ENCODE data around the gene ECEL1.
A peak's percentile ranks its signal among the peaks of the same experiment; 100 is the strongest.
"Not testable (repeated sequence)": the region's sequence is repeated elsewhere in the genome, so short reads cannot be mapped to it uniquely, and the experiment has no call there.

The ECEL1 gene, protein sequence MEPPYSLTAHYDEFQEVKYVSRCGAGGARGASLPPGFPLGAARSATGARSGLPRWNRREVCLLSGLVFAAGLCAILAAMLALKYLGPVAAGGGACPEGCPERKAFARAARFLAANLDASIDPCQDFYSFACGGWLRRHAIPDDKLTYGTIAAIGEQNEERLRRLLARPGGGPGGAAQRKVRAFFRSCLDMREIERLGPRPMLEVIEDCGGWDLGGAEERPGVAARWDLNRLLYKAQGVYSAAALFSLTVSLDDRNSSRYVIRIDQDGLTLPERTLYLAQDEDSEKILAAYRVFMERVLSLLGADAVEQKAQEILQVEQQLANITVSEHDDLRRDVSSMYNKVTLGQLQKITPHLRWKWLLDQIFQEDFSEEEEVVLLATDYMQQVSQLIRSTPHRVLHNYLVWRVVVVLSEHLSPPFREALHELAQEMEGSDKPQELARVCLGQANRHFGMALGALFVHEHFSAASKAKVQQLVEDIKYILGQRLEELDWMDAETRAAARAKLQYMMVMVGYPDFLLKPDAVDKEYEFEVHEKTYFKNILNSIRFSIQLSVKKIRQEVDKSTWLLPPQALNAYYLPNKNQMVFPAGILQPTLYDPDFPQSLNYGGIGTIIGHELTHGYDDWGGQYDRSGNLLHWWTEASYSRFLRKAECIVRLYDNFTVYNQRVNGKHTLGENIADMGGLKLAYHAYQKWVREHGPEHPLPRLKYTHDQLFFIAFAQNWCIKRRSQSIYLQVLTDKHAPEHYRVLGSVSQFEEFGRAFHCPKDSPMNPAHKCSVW

GRCh38 chr2:232487385-232488096 lies at the start of gene ECEL1:
ECEL1 (minus strand) TSS chr2:232487834; CDS start chr2:232486653, 1,181 bp downstream.
- no peak for DNase-seq

GRCh38 chr2:232537079-232537478 lies 49.4 kb upstream of the ECEL1 start:
- no peak for DNase-seq

- DNase-seq: no peak
Measured at GRCh38 chr2:232535761-232536530, 48.3 kb upstream of the ECEL1 start.

DNA sequence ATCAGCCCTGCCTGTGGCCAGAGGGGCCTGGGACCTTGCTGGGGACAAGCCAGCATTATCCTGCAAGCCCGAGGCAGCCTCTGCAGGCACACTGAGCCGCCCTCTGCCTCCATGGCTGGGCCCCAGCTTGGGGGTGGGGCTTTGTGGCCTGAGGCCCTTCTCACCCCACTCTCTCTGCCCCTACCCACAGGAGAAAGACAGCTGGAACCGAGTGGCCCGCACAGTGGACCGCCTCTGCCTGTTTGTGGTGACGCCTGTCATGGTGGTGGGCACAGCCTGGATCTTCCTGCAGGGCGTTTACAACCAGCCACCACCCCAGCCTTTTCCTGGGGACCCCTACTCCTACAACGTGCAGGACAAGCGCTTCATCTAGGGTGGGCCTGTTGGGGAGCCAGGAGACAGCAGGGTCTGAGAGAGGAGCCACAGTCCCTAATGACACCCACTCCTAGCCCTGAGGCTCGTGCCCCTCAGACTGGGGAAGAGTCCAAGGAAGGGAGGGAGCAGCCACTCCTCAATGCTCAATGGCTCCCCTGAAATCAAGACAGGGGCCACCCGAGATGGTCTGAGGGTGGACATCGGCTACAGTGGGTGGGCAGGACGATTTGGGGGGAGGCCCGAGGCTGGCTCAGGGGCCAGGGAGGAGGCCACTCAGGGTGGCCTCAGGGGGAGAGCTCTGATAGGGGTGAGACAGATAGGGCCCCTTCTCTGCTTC lies 47.5 kb upstream of the ECEL1 start:
- DNase-seq: no peak

DNA sequence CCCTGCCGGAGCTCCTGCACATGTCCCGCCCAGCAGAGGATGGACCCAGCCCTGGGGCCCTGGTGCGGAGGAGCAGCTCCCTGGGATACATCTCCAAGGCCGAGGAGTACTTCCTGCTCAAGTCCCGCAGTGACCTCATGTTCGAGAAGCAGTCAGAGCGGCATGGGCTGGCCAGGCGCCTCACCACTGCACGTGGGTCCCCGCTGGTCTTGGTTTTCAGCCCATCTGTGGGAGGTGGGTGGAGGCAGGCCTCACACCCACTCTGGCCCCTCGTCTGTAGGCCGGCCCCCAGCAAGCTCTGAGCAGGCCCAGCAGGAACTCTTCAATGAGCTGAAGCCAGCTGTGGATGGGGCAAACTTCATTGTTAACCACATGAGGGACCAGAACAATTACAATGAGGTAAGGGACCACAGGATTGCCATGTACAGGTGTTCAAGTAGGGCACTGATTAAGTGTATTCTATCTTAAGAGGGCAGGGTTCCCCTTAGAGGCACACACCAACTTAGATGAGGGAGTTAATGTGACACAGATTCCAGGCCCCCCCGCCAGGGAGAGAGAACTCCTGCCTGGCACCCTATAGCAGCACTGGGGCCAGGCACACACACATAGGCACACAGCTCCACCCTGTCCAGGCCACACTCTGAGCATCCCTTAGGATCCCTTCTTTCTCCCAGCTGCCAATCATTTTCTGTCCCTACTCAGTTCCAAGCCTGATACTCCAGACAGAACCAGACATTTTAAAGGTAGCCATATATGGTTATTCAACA lies 46.5 kb upstream of the ECEL1 start:
- no peak for DNase-seq

GRCh38 chr2:232532821-232533220 lies 45.2 kb upstream of the ECEL1 start:
- not testable (repeated sequence) for DNase-seq

DNA sequence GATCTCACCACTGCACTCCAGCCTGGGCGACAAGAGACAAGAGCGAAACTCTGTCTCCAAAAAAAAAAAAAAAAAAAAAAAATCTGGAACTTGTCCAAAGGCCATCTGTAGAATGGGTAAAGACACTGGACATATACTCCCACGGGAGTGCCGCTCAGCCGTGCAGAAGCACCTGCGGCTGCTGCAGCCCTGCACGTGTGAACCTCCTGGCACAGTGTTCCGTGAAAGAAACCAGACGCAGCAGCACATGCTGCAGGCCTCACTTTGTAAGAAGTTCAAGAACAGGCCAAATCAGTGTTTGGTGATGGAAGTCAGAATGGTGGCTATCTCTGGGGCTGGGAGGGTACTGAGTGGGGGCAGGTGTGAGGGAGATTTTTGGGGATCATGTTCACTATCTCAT lies 44.8 kb upstream of the ECEL1 start:
- DNase-seq: no peak

- DNase-seq: no peak
Measured at GRCh38 chr2:232530626-232531260, 43.1 kb upstream of the ECEL1 start.

DNA sequence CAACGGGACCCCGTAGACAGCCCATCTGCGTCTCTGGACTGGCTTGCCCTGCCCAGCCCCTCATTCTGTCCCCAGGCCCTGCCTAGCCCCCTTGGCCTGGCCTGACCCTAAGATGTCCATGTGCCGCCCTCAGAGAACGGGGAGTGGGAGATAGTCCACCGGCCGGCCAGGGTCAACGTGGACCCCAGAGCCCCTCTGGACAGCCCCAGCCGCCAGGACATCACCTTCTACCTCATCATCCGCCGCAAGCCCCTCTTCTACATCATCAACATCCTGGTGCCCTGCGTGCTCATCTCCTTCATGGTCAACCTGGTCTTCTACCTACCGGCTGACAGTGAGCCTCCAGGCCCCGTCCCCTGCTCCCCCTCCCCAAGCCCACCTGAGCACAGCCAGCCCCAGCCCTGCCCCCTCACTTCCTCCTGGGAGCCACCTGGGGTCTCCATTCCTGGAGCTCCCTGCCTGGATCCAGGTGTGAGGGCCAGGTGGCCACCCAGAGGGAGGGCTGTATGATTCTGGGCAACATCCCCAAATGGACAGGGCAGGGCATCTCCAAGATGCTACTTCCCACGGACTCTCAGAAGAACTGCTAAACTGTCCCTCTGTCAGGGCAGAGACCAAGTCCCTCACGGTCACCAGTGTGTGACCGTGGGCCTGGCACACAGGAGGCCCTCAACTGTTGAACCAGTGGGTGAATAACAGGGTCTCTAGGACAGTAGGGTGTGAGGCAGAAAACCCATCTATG lies 42.3 kb upstream of the ECEL1 start:
- no peak for DNase-seq

GRCh38 chr2:232528746-232529460 lies 41.3 kb upstream of the ECEL1 start:
- no peak for DNase-seq

- DNase-seq: no peak
Measured at GRCh38 chr2:232527905-232528470, 40.4 kb upstream of the ECEL1 start.

DNA sequence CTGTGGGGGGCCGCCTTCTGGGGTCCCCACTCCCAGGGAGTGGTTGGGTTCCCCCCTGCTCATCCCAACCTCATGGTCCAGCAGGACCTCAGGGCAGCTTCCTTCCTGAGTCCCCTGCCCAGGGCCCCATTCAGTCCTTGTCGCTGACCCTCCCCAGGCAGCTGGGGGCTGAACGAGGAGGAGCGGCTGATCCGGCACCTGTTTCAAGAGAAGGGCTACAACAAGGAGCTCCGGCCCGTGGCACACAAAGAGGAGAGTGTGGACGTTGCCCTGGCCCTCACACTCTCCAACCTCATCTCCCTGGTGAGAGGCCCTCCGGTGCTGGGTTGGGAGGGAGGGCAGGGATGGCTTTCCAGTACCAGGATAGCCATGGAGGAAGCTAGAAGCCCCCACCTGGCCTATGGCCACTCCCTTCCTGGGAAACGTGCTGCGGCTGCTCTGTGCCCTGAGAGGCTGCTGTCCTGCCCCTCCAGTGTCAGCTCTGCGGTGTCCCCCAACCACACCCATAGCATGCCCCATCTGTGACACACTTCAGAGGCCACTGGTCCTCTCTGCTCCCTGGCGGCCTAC lies 38.8 kb upstream of the ECEL1 start:
- no peak for DNase-seq

DNA sequence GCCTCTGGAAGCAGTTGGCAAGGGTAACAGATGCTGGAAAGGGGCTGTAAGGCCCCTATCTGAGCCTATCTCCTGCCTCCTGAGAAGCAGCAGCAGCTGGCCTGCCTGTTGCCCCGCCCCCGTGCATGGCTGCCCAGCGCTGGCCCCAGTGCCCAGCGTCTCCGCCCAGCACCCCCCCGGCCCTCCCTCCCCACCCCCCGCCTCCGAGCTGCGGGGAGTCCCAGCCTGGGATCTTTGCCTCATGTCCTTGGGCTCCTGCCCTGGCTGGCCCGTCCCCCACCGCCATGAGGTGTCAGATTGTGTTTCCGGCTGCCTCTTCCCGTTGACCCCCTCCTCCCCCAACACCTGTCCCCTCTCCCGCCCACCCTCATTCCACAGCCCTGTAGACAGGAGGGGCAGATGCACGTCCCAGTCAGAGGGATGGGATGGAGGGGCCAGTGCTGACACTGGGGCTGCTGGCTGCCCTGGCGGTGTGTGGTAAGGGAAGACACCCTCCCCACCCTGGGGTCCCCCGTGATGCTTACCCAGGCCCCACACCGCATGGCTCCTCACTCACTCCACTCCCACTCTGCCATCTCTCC lies 38.2 kb upstream of the ECEL1 start, which contains the start of gene CHRND:
Gene CHRND, plus strand, starts transcription at position 370 of the 581 bp plus-strand sequence. Its CDS starts 56 bp downstream, at position 426.
- DNase-seq: peak in 31 of 58 donors; percentile 9 to 79 (median 33)

- DNase-seq: no peak
Measured at GRCh38 chr2:232525199-232525598, 37.6 kb upstream of the ECEL1 start.

DNA sequence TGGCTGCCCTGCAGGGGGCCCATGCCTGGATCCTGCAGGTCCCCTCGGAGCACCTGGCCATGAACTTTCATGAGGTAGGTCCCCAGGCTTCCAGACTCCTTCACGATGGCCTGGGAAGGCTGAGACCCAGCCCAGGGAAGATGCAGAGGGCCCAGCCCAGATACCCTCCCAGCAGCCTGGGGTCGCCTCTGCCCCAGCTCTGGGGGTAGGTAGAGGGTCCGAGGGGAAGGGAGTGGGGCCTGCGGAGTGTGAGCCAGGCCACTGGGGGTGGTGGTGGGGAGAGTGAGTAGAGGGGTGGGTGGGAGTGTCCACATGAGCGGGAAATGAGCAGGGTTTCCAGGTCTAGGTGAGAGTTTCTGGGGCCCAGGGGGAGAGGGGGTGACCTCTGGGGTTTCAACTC lies 37.1 kb upstream of the ECEL1 start:
- no peak for DNase-seq

All from anterior cingulate cortex (tissue), 58 donors.